Stimulated activated CD4-positive, alpha-beta T cell treated with anti-CD3 and anti-CD28 coated beads, Interleukin-2, amount 100 ng/mL, for 24 hours (primary cell): Measurements from ENCODE around the gene VGLL4.

ENCODE experiments used
- DNase-seq, 2 donors: peaks; one replicate each; pipeline ENCODE4 v3.0.0-alpha.2; 2020

Gene VGLL4

GRCh38 chr3:11625376-11626083 lies 18.2 kb downstream of the VGLL4 start:
- DNase-seq, result no peak

- DNase-seq, result no peak
These were observed 18.9 kb downstream of the VGLL4 start for GRCh38 chr3:11624704-11625375.

- peak; percentile 68 to 70 for DNase-seq
These were observed 19.6 kb downstream of the VGLL4 start for GRCh38 chr3:11624161-11624560.

GRCh38 chr3:11622586-11623550 lies 20.8 kb downstream of the VGLL4 start:
- DNase-seq, result no peak

- DNase-seq, result no peak
These were observed 22.6 kb downstream of the VGLL4 start for GRCh38 chr3:11621077-11621476.

GRCh38 chr3:11619946-11620652 lies 23.6 kb downstream of the VGLL4 start:
- DNase-seq, result no peak

GRCh38 chr3:11619461-11619860 lies 24.3 kb downstream of the VGLL4 start:
- no peak for DNase-seq

- DNase-seq, result no peak
These were observed 24.8 kb downstream of the VGLL4 start for GRCh38 chr3:11618904-11619303.

- no peak for DNase-seq
These were observed 27.2 kb downstream of the VGLL4 start for GRCh38 chr3:11616551-11616950.

- DNase-seq, result no peak
These were observed 29.7 kb downstream of the VGLL4 start for GRCh38 chr3:11613851-11614487.

GRCh38 chr3:11613319-11613718 lies 30.4 kb downstream of the VGLL4 start:
- DNase-seq, result no peak

GRCh38 chr3:11612515-11613188 lies 31.1 kb downstream of the VGLL4 start:
- no peak for DNase-seq

- DNase-seq, result no peak
These were observed 32.3 kb downstream of the VGLL4 start for GRCh38 chr3:11611341-11611799.

GRCh38 chr3:11610700-11611275 lies 32.9 kb downstream of the VGLL4 start:
- no peak for DNase-seq

- no peak for DNase-seq
These were observed 33.6 kb downstream of the VGLL4 start for GRCh38 chr3:11610044-11610671.

- DNase-seq, result no peak
These were observed 34.2 kb downstream of the VGLL4 start for GRCh38 chr3:11609481-11609880.

GRCh38 chr3:11607816-11608215 lies 35.9 kb downstream of the VGLL4 start:
- no peak for DNase-seq

- DNase-seq, result no peak
These were observed 36.8 kb downstream of the VGLL4 start for GRCh38 chr3:11606865-11607440.

GRCh38 chr3:11606090-11606784 lies 37.5 kb downstream of the VGLL4 start:
- no peak for DNase-seq

GRCh38 chr3:11605398-11605797 lies 38.3 kb downstream of the VGLL4 start:
- no peak for DNase-seq
